Right ventricle myocardium superior (tissue), 1 donor: ENCODE data around the gene DGKZ. TPM values are rescaled to one million over a fixed set of nuclear protein-coding genes. Genes with fewer than 3 reads are reported as not detected.

ENCODE experiments used
- ATAC-seq: fragments of 200-7000 bp; cut with Tn5 transposase; one replicate; pipeline ENCODE4 v1.9.1; 2020; ENCODE audit warnings: mild to moderate bottlenecking; ENCODE audit not compliant: poor library complexity
- DNase-seq: peaks from one replicate; pipeline ENCODE4 v3.0.0-alpha.2; 2020
- intact Hi-C: fragments of 100-400 bp; cut with DNase I; formaldehyde crosslinking; loops from one replicate; pipeline ENCODE4 v1.11.2; 2022
- total RNA-seq: library from RNA; stranded (reverse); fragmentation: NEBNext Ultra II Directional; extraction: Animal tissue kit (Norgen Biotek cat#: 25700); gene quantifications from one replicate; pipeline ENCODE4 v1.2.1, GENCODE V29; 2021
- donor health status: DM: no; HTN: yes; CAD: no; lungs with severe emphysema.

Gene DGKZ
- total RNA-seq, 1 donor from 2014 or later, result 65.8 TPM

DNA sequence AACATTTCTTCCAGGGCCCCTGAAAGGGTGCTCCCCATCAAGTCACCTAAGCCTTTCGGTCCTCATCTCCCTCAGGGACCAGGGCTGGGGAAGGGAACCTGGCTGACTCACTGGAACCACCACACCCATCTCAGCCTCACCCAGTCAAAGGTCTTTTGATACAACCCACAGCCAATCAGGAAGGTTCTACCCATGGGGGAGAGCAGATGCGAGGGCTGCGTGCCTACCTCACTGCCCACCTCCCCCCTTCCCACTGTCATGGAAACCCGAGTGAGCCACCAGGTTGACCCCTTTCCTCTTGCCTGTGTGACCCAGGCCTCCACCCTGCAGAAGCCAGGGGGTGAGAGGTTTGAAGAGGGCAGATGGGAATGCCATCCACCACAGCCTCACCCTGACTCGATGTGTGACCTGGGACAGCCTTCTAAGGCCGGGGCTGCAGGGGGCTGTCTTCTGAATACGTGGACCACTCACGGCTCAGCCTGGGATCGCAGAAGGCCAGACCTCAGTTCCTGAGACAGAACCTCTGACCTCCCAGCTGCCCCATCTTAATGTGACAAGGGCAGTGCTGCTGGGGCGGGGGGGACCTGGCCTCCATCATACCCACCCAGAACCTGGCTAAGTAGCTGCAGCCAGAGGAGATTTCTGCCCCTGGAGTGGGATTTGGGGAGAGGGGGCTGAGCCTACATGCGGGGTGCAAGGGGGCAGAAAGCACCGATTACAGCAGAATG, 36.9 kb downstream of the DGKZ start:
- intact Hi-C loops, result no loop called here
- ATAC-seq (no peak), DNase-seq (no peak)

DNA sequence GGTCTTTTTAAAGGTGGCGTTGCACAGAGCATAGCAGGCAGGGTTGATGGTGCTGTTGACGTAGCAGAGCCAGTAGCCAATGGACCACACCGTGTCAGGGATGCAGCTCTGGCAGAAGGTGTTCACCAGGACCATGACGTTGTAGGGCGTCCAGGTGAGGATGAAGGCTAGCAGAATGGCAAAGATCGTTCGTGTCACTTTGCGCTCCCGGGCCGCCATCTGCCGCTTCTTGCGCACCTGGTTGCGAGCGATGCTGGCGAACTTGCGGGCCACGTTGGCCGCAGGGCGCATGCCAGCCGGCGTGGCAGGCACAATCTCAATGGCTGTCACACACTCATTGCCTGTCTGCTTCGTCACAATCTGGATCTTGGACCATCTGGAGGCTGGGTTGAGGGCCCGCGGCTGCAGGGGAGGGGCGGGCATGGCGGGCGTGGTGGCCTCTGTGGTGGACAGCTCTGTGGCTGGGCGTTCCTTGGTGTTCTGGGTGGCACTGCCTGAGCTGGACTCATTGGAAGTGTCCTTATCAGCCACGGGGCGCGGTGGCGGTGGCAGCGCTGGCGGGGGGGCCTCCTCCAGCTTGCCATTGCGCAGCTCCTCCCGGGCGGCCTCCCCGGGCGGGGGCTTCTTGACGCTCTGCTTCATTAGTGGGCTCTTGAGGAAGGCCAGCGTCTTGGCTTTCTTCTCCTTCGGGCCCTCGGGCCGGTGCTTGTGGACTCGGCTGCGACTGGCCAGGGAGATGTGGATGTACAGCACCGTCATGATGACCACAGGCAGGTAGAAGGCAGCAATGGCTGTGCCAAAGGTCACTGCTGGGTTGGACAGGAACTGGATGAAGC, 38.1 kb downstream of the DGKZ start:
- intact Hi-C loops, result no loop called here
- DNase-seq (no peak), ATAC-seq (no peak)

DNA sequence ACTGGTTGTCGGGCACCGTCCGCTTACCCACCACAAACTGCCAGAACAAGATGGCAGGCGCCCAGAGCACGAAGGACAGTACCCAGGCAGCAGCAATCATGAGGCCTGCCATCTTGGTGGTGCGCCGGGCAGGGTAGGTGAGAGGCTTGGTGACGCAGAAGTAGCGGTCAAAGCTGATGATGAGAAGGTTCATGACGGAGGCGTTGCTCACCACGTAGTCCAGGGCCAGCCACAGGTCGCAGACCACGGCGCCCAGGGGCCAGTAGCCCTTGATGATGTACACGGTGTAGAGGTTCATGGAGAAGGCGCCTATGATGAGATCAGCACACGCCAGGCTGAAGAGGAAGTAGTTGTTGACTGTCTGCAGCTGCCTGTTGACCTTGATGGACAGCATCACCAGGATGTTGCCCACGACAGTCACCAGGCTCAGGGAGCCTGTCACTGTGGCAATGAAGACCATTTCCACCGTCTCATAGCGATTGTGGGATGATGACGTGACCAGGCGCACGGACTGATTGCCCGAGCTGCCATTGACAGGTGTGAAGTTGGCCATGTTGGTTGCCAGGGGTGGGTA, 38.8 kb downstream of the DGKZ start:
- no peak for ATAC-seq
- intact Hi-C loops, result no loop called here
- no peak for DNase-seq

DNA sequence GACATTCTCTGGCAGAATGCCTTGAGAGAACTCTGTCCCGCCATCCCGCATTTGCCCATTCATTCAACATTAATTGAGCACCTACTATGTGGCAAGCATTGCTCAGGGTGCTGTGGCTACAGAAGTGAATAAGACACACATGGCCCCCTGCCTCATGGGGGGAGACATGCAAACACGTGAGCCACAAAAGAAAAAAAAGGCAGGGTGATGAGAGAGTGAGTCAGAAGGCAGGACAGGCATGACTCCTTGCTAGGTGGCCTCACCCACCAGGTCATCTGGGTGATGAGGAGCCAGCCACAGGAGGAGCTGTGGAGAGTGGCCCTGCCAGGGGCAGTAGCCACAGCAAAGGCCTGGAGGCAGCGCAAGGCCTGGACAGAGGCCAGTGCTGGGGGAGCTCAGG, 39.4 kb downstream of the DGKZ start:
- intact Hi-C loops, result no loop called here
- DNase-seq (no peak), ATAC-seq (no peak)

DNA sequence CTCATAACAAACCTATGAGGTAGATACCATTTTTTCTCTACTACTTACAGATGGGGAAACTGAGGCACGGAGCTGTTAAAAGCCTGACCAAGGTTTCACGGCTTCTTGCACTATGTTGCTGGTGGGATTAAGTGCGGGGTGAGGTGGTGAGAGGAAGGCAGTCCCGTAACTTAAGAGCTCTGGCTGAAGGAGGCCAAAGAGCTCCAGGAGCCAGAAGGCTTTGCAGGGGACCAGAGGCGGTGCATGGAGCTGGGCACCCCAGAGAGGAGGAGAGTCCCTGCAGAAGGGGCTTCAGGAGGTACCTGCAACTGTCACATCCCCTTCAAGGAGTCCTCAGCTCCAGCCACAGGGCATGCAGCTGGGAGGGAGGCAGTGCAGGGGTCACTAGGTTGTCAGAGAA, 40.2 kb downstream of the DGKZ start:
- DNase-seq, result no peak
- no peak for ATAC-seq
- intact Hi-C loops, result no loop called here

DNA sequence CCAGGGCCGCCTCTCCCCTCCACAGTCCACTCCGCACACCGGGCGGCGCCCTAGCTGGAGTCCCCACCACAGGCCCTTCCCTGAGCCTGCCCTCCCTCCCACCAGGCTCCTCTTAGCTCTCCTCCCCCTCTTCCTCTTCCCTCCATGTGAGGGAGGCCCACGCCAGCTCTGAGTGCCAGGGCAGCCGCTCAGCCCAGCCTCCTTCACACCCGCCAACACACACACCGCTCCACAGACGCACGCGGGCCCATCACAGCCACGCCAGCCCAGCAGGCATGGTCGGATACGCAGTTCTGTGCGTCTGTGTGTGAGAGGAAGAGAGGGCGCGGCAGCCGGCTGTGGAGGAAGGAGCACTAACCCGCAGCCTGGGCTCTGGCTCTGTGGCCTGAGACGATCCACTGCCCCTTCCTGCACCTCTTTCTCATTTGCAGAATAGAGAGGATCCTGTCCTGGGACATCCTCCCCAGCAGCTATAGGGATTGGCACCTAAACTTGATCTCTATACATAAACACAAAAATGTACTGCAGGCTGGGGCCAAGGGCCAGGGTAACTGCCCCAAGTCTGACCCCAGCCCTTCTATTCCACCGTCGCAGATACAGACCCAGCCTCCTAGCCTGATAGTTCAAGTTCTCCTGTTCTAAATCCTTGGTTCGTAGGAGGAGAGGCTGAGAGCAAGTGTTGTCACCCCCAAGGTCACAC, 40.8 kb downstream of the DGKZ start:
- ATAC-seq (no peak), DNase-seq (no peak)
- intact Hi-C loops, result loop anchor here (2.0 kb wide), 1 partner anchor 151 kb away; no protein-coding TSS in a partner anchor

DNA sequence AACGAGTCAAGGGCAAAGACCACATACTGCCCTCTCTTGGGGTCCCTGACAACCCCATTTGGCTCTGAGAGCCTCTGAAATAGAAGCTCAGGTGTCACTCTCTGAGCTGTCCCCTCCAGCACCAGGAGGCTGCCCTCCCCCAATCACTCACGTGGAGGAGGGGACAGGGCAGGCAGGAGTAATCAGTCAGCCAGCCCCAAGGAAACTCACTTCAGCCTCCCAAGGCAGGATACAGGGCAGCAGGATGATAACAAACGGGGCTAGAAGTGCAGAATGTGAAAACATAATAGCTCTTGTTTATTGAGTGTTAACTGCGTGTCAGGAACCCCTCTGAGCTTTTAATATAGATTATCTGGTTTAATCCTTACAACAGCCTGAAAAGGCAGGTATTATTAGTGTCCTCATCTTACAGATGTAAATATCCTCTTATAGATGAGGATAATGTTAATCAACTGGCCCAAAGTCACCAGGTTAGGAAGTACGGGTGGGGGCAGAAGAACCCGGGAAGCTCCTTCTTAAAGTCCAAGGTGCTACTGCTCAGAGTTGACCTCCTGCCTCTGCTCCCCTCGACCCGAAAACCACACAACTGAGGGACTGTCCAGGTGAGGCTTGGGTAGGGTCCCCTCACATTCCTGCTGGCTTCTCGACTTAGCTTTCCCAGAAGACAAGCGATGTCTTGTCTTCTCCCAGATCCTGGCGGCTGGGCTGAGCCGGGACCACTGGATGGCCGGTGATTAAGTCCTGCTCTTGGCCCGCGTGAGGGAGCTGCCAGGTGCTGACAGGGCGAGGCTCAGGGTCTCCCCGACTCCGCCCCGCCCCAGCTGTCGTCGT, 41.6 kb downstream of the DGKZ start:
- no peak for DNase-seq
- intact Hi-C loops, result loop anchor here (2.0 kb wide), 1 partner anchor 150 kb away; no protein-coding TSS in a partner anchor
- ATAC-seq, result no peak

DNA sequence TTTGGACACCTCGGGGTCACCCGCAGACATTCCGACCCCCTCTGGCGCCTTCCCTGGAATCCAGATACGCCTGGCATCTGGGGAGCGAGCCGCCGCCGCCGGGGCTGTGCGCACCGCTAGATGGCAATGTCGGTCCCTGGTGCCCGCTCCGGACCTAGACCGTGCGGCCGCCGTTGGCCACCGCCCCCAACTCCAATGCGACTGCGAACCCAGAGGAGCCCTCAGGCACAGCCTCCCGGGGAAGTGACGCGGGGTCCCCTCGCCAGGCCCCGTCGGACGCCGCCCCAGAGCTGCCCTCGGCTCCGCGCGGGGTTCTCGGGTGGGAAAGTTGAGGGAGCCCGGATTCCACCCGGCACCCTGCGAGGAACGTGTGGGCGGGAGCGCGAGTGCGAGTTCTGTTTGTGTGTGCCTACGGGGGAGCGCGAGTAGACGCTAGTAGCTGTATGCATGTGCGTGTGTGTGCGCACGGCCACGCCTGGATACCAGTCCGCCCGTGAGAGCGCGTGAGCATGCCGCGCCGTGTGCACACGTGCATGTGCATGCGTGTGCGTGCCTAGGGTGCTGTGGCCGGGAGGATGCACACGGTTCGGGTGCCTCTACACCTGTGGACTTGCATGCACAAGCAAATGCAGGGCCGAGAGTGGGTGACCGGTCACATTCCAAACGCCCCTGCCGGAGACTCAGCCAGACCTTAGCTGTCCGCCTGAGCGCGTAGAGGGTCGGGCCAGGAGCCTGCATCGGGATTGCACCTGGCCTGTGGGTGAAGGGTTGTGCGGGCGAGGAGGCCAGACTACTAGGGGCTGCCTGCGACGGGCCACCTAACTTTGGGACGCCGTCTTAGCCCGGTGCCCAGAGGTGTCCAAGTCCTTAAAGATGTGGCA, 42.4 kb downstream of the DGKZ start:
- ATAC-seq, result peak; percentile 79
- intact Hi-C loops, result loop anchor here (2.0 kb wide), 1 partner anchor 149 kb away; no protein-coding TSS in a partner anchor
- peak; percentile 83 for DNase-seq

DNA sequence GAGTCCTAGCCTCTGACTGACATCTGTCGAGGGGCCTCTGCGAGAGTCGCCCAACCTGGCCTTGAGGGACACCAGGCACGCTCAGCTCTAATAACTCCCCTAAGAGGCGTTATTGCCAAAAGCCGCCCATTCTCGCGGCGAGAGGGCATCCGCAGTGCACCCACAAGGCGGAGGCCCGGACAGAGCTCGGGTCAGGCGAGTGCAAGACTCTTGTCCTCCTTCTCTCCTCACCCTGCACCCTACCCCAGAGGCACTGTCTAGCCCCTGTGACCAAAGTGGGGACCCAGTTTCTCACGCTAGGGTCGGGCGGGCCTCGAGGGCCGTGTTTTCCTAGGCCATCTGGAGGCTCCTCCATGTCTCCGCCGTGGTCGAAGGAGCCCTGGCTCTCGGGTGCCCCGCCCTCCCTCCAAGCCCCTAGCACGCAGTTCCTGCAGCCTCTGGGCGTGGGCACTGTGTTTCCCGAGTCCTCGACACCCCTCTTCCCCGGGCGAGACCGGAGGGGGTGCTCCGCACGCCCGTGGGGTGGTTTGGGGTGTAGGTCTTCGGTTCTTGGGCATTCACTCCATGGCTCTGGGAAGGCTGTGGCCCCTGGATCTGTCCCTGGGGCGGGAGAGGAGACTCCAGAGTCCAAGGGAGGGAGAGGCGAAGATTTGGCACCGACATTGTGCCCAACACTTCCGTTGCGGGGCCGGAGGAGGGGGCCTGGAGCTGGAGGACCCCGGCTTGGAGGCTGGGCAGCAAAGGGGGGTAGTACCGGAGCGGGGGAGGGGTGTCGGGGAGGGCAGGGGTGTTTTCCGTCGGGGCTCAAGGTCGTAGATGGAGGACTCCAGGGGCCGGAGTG, 43.3 kb downstream of the DGKZ start:
- ATAC-seq (no peak), DNase-seq (no peak)
- intact Hi-C loops, result no loop called here

DNA sequence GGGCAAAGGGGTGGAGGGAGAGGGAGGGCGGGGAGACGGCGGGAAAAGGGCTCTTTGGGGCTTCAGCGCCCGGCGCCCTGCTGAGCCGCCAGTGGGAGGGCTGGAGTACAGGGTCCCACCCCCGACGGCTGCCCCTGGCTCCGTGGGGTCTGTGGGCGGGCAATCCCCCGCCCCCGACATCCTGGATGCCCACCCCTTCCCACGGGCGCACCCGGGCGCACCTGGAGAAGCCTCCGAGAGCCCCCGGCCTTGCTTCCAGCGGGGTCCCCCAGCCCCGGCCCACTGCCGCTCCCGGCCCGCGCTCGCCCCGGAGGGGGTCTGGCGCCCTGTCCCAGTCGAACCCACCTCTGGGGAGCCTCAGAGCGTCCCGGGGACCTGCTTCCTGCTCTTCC, 43.9 kb downstream of the DGKZ start:
- DNase-seq (no peak), ATAC-seq (no peak)
- intact Hi-C loops, result no loop called here

DNA sequence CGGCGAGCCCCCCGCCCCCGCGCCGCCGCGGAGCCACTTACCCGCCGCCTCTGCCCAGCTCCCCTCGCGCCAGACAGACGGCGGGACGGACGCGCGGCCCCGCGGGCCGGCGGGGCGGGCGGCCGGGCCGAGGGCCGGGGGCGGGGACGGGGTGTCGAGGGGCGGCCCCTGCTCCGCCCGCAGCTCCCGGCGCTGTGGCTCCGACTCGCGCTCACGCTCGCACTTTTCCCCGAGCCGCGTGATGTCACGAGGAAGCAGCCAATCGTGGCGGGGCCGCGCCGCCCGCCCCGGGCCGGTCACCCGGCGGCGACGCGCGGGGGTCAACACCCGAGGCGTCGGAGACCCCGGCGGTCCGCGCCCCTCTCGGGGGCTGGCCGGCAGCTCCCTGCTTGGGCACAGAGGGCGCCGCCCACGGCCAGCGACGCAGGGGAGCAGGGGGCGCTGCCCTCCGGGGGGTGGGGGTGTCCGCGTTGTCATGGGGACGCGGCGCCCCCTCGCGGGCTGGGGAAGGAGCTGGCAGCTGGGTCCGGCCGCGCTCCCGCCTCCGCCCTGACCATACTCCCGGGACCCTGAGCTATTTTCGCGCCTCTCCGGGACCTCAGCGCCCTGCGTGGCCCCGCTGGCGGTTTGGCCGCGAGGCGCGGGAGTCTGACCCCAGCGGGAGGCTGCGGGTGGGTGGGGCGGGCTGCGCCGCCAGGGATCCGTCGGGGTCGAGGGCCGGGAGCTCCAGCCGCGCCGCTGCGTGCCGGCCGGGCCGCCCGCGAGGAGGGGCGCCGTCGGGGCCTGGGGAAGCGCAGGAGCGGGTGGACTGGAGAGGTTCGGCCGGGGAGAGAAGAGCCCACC, 44.5 kb downstream of the DGKZ start, which contains the start of gene CHRM4:
Gene CHRM4 (minus strand): TSS at position 199 of the 843 bp plus-strand sequence. CDS start 5,219 bp downstream, outside the sequence.
- ATAC-seq, result no peak
- intact Hi-C loops, result no loop called here
- no peak for DNase-seq

DNA sequence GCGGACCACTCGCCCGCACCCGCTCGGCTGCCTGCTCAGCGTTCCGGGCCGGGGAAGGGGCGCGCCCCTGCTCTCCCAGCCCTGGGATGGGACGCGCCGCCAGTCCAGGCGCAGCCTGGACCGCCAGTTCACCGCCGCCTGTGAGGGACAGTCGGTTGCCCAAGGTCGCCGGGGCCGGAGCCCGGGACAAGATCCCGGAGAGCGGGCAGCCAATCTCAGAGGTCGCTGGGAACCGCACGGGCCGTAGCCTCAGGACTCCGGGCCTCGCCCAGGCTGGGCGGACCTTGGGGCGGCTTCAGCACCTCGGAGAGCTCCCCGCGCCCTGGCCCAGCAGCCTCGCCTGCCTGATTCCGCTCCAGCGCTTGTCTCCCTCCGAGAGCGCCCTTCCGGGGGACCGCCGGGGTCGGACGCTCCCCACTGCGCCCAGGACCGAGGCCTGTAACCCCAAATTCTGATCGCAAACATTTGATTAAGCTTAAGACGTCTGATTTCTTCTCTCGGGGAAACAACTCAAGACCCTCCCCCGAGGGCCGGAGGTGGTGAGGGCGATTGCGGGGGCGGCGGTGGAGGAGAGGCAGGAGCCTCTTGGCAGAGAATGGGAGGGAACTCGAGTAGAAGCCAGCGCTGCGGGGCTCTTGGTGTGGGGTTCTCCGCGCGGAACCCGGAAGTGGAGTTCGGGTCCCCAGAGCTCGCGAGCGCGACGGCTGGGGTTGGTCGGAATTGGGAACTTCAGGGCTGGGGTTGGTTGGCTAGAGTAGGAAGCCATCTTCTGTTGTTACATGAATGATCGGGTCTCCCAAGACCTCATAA, 45.4 kb downstream of the DGKZ start:
- ATAC-seq, result peak; percentile 94

DNA sequence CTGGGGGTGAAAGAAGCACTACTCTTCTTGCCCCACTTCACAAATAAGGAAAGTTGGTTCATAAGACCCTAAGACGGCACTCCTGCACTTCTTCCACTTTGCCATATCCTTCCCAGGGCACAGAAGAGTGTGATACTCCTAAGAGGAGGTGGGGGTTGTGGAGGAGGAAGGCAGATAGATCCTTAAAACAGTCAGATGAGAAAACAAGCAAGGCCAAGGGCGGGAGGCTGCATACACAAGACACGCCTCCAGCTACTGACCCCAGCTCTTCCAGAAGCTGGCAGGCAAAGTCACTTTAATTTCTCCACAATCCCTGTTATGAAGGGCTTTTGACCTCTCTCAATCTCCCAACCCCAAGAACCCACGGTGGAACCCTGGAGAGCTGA, 46.0 kb downstream of the DGKZ start:
- no peak for ATAC-seq
- no peak for DNase-seq
- intact Hi-C loops, result no loop called here

More for the DNA sequence above, 45.4 kb downstream of the DGKZ start:
- intact Hi-C loops, result no loop called here
- DNase-seq, result peak; percentile 91

DNA sequence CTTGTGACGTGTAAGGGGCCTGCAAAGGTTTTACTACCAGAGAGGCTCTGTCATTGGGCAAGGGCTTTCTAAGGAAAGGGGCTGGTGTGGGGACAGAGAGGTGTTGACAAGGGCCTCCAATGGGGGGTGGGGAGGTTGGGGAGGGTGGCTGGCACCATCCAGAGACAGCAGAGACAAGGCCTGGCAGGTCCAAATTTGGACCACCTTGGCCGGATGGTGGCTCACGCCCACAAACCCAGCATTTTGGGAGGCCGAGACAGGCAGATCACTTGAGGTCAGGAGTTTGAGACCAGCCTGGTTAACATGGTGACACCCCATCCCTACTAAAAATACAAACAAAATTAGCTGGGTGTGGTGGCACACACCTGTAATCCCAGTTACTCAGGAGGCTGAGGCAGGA, 46.5 kb downstream of the DGKZ start:
- no peak for DNase-seq
- ATAC-seq, result no peak
- intact Hi-C loops, result no loop called here

DNA sequence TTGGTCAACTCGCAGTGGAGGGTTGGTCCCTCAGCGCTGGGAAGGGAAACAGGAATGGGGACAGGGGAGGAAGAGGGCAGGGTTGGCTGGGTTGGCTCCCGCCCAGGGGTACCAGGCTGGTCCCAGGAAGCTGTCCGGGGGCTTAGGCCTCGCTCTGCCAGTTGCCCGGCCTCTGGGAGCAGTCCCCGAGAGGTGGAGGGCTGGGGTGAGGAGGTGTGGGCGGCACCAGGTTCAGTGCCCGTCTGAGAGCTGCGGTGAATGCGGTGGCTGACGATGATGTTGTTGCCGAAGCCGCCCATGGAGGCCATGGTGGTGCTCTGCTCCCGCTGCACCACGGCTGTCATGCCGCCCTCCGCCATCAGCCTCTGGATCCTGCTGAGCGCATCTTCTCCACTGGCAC, 50.3 kb downstream of the DGKZ start:
- ATAC-seq (no peak), DNase-seq (peak; percentile 33)
- intact Hi-C loops, result no loop called here
